GM10266 (cell line): ENCODE data around the gene DIP2C.
"Not testable (repeated sequence)": the region's sequence is repeated elsewhere in the genome, so short reads cannot be mapped to it uniquely, and the experiment has no call there.

Experiments used
- DNase-seq: peaks from one replicate; pipeline ENCODE4 v3.0.0; 2012; ENCODE audit errors: extremely low spot score
- TF ChIP-seq, protein P1 (sequence below): IDR thresholded peaks from 2 replicates; pipeline ENCODE4 v1.5.1; 2012; ENCODE audit warnings: mild to moderate bottlenecking, low read depth; ENCODE audit not compliant: control insufficient read depth, insufficient read depth; ENCODE audit errors: missing control alignments

Gene DIP2C

DNA sequence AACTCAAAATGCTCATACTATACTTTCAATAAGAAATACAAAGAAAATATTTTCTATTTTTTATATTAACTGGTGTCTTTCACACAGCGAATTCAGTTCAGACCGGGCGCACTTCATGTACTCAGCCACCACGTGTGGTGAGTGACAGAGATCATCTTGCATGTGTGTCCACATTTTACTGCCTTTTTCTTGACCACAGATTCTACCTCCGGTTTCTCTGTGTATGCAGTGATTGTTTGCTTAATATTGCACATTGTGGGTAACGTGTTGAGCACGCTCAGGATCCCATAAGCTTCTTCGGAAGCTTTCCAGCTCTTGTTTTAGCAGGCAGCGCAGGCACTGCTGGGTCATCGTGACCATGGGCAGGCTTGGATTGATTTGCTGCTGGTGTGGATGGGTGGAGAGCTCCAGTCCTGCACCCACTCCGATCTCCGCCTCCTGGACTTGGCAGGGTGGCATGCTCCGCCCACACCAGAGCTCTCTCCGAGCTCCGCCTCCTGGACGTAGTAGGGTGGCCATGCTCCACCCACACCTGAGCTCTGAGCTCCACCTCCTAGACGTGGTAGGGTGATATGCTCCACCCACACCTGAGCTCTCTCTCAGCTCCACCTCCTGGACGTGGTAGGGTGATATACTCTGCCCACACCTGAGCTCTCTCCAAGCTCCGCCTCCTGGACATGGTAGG, 253.3 kb downstream of the DIP2C start:
- DNase-seq, result no peak
- TF ChIP-seq, protein P1, sequence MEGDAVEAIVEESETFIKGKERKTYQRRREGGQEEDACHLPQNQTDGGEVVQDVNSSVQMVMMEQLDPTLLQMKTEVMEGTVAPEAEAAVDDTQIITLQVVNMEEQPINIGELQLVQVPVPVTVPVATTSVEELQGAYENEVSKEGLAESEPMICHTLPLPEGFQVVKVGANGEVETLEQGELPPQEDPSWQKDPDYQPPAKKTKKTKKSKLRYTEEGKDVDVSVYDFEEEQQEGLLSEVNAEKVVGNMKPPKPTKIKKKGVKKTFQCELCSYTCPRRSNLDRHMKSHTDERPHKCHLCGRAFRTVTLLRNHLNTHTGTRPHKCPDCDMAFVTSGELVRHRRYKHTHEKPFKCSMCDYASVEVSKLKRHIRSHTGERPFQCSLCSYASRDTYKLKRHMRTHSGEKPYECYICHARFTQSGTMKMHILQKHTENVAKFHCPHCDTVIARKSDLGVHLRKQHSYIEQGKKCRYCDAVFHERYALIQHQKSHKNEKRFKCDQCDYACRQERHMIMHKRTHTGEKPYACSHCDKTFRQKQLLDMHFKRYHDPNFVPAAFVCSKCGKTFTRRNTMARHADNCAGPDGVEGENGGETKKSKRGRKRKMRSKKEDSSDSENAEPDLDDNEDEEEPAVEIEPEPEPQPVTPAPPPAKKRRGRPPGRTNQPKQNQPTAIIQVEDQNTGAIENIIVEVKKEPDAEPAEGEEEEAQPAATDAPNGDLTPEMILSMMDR, result no peak

DNA sequence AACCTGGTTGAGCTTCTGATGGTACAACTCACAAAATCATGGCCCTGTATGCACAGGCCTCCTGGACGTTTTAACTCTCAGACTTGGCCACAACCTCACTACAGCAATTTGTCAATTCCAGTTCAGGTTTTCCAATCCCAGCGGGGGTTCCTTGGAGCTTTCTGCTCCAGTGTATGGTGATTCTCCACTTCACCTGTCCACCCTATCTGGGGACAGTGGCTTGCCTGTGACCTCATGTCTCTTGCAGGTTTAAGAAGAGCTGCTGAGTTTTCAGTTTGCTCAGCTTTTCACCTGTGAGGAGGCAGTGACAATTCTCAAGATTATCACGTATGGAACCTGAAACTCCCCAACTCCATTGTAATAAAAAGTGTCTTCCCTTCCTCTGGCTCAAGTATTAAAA, 254.1 kb downstream of the DIP2C start:
- TF ChIP-seq, protein P1, result no peak
- no peak for DNase-seq

DNA sequence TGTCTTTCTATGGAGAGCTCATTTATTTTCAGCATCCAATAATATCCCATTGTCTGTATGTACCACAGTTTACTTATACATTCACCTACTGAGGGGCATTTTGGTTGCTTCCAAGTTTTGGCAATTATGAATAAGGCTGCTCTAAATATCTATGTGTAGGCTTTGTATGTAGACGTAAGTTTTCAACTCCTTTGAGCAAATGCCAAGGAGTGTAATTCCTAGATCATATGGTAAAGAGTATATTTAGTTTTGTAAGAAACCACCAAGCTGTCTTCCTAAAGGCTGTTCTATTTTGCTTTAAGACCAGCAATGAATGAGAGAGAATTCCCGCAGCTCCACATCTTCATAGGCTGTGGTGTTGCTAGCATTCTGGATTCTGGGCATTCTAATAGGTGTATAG, 259.8 kb downstream of the DIP2C start:
- no peak for DNase-seq
- TF ChIP-seq, protein P1, result no peak

DNA sequence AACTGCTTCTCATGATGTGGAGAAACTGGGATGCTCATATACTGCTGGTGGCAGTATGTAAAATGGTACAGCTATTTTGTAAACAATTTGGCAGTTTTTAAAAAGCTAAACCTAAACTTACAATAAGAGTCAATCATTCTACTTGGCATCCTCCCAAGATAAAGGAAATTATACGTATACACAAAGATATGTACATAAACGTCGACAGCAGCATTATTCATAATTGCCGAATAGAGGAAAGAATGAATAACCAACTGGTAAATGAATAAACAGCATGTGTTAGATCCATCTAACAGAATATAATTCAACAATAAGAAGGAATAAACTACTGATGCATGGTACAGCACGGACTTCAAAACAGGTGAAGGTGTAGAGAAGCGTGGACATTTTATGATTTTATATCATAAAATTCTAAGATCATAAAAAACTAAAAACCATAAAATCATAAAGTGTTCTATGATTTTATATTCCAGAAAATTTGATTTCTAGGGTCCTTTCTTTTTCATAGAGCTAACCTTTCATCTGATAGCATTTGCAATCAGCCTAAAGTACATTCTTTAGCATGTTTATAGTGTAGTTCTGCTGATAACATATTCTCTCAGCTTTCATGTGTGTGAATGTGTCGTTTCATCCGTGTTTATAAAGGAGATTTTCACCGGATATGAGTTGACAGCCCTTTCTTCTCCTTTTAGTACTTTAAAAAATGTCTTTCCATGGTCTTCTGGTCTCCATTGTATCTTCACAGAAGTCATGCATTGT, 261.5 kb downstream of the DIP2C start:
- TF ChIP-seq, protein P1, result no peak
- no peak for DNase-seq

DNA sequence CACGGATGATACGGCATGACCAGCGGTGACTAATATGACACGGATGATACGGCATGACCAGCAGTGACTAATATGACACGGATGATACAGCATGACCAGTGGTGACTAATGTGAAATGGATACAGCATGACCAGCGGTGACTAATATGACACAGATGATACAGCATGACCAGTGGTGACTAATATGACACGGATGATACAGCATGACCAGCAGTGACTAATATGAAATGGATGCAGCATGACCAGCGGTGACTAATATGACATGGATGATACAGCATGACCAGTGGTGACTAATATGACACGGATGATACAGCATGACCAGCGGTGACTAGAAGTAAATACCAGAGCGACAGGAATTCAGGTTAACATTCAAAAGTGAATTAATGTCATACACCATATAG, 264.1 kb downstream of the DIP2C start:
- not testable (repeated sequence) for DNase-seq

DNA sequence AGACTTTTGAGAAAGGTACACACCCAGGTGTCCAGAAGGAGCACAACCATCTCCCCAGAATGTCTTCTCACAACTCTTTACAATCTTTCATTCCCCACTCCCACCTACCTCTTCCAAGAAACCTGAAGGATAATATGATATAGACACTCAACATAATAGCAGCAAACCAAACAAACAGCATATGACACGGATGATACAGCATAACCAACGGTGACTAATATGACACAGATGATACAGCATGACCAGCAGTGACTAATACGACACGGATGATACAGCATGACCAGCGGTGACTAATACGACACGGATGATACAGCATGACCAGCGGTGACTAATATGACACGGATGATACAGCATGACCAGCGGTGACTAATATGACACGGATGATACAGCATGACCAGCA, 264.7 kb downstream of the DIP2C start:
- DNase-seq, result not testable (repeated sequence)

DNA sequence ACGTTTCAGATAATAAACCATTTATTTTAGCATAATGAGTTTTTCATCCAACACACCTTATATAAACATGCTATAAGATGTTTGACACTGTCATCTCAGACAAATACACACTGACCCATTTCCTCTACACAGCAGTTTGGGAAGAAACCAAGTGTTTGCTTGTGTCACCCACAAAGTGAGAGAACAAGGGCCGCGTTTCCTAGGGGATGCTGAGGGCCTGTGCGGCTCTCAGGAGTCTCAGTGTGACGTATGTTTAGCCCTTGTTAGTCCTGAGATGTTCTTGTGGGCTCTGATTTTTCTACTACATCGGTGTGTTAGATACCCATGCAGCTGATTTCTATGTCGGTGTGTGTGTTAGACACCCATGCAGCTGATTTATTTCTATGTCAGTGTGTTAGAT, 266.3 kb downstream of the DIP2C start:
- no peak for DNase-seq
- TF ChIP-seq, protein P1, result no peak

DNA sequence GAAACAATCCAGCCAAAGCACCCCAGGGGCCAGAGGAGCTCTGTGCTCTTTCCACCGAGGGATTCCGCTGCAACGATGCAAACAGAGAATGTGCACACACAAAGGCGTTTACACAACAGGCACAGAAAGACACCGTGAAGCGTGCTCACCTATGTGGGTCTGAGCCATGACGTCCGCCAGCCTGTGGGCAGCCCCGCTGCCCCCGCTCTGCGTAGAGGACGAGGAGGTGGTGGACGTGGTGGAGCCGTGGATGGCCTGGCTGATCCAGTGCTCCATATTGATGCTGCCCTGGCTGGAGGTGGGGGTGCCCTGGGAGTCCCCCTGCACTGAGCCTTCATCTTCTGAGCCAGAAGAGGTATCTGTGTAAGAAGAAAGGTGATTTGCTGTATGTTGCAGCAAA, 266.8 kb downstream of the DIP2C start:
- DNase-seq, result no peak
- TF ChIP-seq, protein P1, result no peak
